NCI-H69 (cell line): ENCODE data around the gene FBXO39.
"Not testable (repeated sequence)": the region's sequence is repeated elsewhere in the genome, so short reads cannot be mapped to it uniquely, and the experiment has no call there.

Source experiments
- DNase-seq: peaks from one replicate; lab custom pipeline; 2025; lab: John Stamatoyannopoulos, UW

Gene FBXO39

DNA sequence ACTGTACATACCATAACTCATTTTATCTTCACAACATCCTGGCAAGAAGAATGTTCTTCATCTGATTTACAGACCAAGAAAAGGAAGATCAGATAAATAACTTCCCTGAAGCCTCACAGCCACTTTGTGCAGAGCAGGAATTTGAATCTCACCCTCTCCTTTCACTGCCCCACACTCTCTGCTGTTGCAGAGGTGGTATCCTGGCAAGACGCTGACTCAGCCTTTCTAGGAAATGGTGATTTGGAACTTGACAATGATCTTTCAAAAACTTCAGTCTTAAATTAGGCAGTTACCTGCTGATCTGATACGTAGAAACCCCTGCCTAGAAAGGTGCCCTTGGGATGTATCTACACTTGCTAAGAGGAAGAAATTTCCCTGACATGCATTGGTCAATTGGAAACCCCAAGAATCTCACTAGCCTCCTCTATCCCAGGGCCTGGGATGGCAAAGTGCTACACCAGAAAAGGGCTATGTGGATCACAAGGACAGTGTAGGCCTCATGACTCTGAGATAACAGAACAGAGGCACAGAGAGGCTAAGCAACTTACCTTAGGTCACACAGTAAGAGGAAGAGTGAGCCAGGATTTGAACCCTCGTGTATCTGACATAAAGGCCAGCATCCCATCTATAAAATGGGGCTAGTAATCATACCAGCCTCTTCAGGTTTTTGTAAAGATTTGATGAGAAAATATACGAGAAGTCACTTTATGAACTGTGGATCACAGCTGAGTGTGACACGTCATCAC, 17.9 kb downstream of the FBXO39 start:
- DNase-seq: no peak

GRCh38 chr17:6796017-6796886, 20.2 kb downstream of the FBXO39 start:
- DNase-seq: no peak

DNA sequence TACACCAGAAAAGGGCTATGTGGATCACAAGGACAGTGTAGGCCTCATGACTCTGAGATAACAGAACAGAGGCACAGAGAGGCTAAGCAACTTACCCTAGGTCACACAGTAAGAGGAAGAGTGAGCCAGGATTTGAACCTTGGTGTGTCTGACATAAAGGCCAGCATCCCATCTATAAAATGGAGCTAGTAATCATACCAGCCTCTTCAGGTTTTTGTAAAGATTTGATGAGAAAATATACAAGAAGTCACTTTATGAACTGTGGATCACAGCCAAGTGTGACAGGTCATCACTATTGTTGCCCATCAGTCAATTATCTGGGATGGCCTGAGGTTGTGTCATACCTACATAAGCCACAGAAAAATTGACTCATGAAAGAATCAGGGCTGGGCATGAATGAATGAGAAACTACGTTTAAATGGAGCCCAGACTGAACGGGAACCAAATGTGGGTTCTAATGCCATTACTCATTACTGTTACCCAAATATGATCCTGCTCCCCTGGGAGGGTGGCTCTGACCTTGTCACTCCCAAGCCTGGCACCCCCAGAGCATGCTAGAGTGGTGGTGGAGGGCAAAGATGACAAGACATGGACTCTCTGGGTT, 21.0 kb downstream of the FBXO39 start:
- no peak for DNase-seq

DNA sequence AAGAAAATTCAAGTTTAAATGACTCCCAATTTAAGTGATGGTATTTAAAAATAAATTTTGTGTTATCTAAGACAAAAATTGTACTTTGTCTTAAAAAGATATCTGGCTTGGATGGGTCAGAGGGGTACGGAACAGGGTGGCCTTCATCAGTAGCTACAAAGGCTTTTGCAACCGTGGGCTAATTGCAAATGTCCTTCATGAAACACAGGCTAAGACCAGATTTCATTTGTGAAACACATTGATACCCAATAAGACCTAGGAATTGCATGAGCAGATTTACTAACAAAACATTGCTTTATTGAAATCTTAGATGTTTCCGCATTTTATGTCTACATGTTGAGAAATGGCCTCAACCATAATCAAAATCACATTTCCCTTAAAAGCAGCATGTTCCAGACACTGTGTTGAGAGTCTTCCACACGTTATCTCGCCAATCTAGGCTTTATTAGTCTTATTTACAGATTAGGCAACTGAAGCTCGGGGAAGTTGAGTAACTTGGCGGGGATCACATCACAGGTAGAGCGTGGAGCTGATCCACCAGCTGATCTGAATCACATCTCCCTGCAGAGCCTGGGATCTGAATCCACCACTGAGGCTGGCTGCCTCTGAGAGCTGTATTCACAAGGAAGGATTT, 21.8 kb downstream of the FBXO39 start:
- DNase-seq: no peak

DNA sequence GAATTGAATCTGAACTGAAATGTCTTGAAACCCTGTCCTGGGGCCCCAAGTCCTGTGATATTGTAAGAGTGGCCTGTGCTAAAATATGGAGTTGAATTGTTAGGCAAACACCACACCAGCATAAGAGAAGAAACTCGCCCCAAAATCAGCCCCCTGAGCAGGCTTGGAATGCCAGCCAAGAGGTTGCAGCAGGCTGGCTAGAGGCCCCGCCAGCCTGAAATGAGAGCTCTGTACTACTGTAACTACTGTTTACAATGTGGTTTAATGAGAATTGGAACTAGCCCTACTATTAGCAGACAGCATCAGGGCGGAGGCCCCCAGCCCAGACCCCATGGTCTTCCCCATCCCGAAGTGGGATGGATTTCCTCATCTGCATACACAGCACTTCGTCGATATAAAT, 23.7 kb downstream of the FBXO39 start:
- DNase-seq: no peak

- DNase-seq: no peak
Measured at GRCh38 chr17:6800422-6801027, 24.5 kb downstream of the FBXO39 start.

- no peak for DNase-seq
Measured at GRCh38 chr17:6811510-6811909, 35.5 kb downstream of the FBXO39 start.

- DNase-seq: no peak
Measured at GRCh38 chr17:6812295-6812694, 36.3 kb downstream of the FBXO39 start.

GRCh38 chr17:6815775-6816174, 39.8 kb downstream of the FBXO39 start:
- DNase-seq: no peak

DNA sequence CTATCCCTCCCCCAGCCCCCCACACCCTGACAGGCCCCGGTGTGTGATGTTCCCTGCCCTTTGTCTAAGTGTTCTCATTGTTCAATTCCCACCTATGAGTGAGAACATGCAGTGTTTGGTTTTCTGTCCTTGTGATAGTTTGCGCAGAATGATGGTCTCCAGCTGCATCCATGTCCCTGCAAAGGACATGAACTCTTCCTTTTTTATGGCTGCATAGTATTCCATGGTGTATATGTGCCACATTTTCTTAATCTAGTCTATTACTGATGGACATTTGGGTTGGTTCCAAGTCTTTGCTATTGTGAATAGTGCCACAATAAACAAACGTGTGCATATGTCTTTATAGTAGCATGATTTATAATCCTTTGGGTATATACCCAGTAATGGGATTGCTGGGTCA, 40.4 kb downstream of the FBXO39 start:
- not testable (repeated sequence) for DNase-seq

GRCh38 chr17:6818938-6819337, 42.9 kb downstream of the FBXO39 start:
- DNase-seq: no peak

DNA sequence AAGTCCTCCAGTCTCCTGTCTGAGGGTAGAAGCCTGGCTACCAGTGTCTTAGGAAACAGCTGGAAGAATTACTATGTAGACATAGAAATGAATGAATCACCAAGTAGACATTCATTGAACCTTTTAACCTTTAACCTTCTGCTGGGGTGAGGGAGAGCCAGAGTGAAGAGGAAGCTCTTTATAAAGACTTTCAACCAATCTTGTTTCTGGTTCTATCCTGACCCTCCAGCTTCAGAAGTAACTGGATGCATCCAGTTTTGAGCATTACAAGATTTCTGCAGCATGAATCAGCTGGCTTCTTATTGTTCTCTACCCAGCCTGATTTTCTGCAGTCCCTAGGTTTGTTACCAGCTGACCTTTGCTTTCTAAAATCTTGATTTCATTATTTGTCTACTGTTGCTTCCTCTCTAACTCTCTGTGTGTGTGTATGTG, 47.0 kb downstream of the FBXO39 start:
- no peak for DNase-seq

DNA sequence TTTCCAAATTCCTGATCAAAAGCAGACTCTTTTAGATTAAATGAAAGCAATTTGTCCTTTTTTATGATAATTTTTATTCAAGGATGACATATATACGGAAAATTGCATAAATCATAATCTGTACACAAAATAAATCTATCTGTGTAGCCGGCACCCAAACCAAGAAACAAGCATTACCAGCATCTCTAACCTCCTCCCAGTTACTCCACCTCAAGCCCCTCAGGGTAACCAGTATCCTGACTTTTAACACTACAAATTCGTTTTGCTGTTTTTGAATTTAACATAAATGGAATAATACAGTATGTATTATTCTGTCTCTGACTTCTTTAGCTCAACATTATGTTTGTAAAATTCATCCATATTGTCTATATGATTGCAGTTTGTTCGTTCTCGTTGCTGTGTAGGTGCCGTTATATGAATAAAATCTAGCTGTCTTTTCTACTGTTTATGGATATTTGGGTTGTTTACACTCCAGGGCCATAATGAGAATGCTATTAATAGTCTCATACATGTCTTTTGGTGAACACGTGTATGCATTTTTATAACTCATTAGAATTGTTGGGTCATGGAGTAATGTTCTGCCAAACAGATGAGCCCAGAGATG, 54.5 kb downstream of the FBXO39 start:
- no peak for DNase-seq

GRCh38 chr17:6831661-6832263, 55.7 kb downstream of the FBXO39 start, which contains the start of gene TEKT1:
Gene TEKT1, minus strand, starts transcription at chr17:6831729. Its CDS starts 1,353 bp downstream, at chr17:6830376.
- peak; percentile 66 for DNase-seq
